HepG2 (cell line): ENCODE data around the gene IL12A. TPM values are rescaled to one million over a fixed set of nuclear protein-coding genes. Genes with fewer than 3 reads are reported as not detected.

Experiments
- AGO2 ChIP-seq: fragments of 200-400 bp; formaldehyde crosslinking; optimal IDR thresholded peaks from 2 replicates; pipeline ENCODE3; 2017; ENCODE audit warnings: mild to moderate bottlenecking, low read depth, low read length, moderate library complexity
- NR2F1 ChIP-seq, 2 experiments: fragments of 450-650 bp in 1 of 2; formaldehyde crosslinking in 1 of 2; IDR thresholded peaks; 2 replicates each; pipeline versions ENCODE4 v1.5.0 to v1.6.1; 2016 to 2020; ENCODE audit warnings: mild to moderate bottlenecking in 1 of 2, missing compliant biosample characterization in 1 of 2, missing genetic modification reagents in 1 of 2, moderate library complexity in 1 of 2
- PAWR ChIP-seq: sonication (generic); formaldehyde crosslinking; IDR thresholded peaks from 2 replicates; pipeline ENCODE4 v1.4.0; 2020; ENCODE audit warnings: missing genetic modification reagents, mild to moderate bottlenecking, borderline replicate concordance
- ZBTB38 ChIP-seq: sonication (generic); formaldehyde crosslinking; IDR thresholded peaks from 2 replicates; pipeline ENCODE4 v1.5.1; 2020; ENCODE audit warnings: mild to moderate bottlenecking, missing genetic modification reagents
- ZFP37 ChIP-seq: sonication (generic); formaldehyde crosslinking; IDR thresholded peaks from 2 replicates; pipeline ENCODE4 v1.4.0; 2020; ENCODE audit warnings: missing genetic modification reagents, borderline replicate concordance
- ZNF225 ChIP-seq: sonication (generic); formaldehyde crosslinking; IDR thresholded peaks from 2 replicates; pipeline ENCODE4 v1.4.0; 2020; ENCODE audit warnings: mild to moderate bottlenecking, missing genetic modification reagents
- ZNF292 ChIP-seq: sonication (generic); formaldehyde crosslinking; IDR thresholded peaks from 2 replicates; pipeline ENCODE4 v1.8.1; 2022; ENCODE audit warnings: mild to moderate bottlenecking, low read depth, missing genetic modification reagents, borderline replicate concordance
- ZNF335 ChIP-seq: sonication (generic); formaldehyde crosslinking; IDR thresholded peaks from 2 replicates; pipeline ENCODE4 v1.4.0; 2020; ENCODE audit warnings: missing genetic modification reagents
- ZNF343 ChIP-seq: sonication (generic); formaldehyde crosslinking; IDR thresholded peaks from 2 replicates; pipeline ENCODE4 v1.4.0; 2020; ENCODE audit warnings: mild to moderate bottlenecking, missing genetic modification reagents
- ZNF367 ChIP-seq: sonication (generic); formaldehyde crosslinking; IDR thresholded peaks from 2 replicates; pipeline ENCODE4 v1.4.0; 2020; ENCODE audit warnings: missing genetic modification reagents, borderline replicate concordance
- ZNF407 ChIP-seq: sonication (generic); formaldehyde crosslinking; IDR thresholded peaks from one replicate; pipeline ENCODE4 v1.5.1; 2020; ENCODE audit warnings: mild to moderate bottlenecking, missing genetic modification reagents; ENCODE audit errors: not compliant biosample characterization
- ZNF44 ChIP-seq: sonication (generic); formaldehyde crosslinking; IDR thresholded peaks from 2 replicates; pipeline ENCODE4 v1.5.1; 2020; ENCODE audit warnings: mild to moderate bottlenecking, missing genetic modification reagents
- ZNF441 ChIP-seq: sonication (generic); formaldehyde crosslinking; IDR thresholded peaks from 2 replicates; pipeline ENCODE4 v1.7.0; 2021; ENCODE audit warnings: missing genetic modification reagents, borderline replicate concordance
- ZNF460 ChIP-seq: sonication (generic); formaldehyde crosslinking; IDR thresholded peaks from 2 replicates; pipeline ENCODE4 v1.5.1; 2020; ENCODE audit warnings: missing genetic modification reagents, mild to moderate bottlenecking, borderline replicate concordance
- polyA plus RNA-seq, 8 experiments: library from polyadenylated mRNA; depleted of rRNA in 3 of 8; stranded (reverse) in 7 of 8; unstranded in 1 of 8; fragments of >200 nt; fragmentation: Illumina TruSeq in 4 of 8; extraction: Trizol in 4 of 8; gene quantifications; 2 replicates each; pipeline versions ENCODE4 v1.2.1 to v1.2.3, GENCODE V29; 2011 to 2016; ENCODE audit warnings: low read depth in 4 of 8, missing spikeins in 1 of 8, mixed read lengths in 1 of 8; ENCODE audit not compliant: insufficient read depth in 1 of 8
- total RNA-seq, 5 experiments: library from RNA; depleted of rRNA; stranded (reverse); fragments of >200 nt; fragmentation: Illumina TruSeq; extraction: Trizol; gene quantifications; 2 replicates each; pipeline ENCODE4 v1.2.3, GENCODE V29; 2016; ENCODE audit warnings: low read depth in 1 of 5

The IL12A gene
- total and polyA plus RNA-seq, 2 of the 13 experiments (the other 11 are each of a cell fraction or from before 2014, with no cell fraction given): 0.36 to 1.1 TPM

- TF ChIP-seq ZNF407 (no peak), ZFP37 (CRISPR knock-in tag) (no peak), ZNF441 (CRISPR knock-in tag) (no peak), PAWR (CRISPR knock-in tag) (no peak), ZNF460 (CRISPR knock-in tag) (no peak), ZNF335 (CRISPR knock-in tag) (no peak), AGO2 (no peak), ZBTB38 (CRISPR knock-in tag) (no peak), ZNF343 (no peak), ZNF367 (CRISPR knock-in tag) (no peak), NR2F1 (CRISPR knock-in tag; IDR thresholded peaks at IDR 0.05) (no peak), ZNF44 (CRISPR knock-in tag) (no peak), ZNF225 (CRISPR knock-in tag) (no peak), ZNF292 (no peak)
Observed at GRCh38 chr3:160001850-160002623, 13.4 kb downstream of the IL12A start (continued).
